ENCODE measurements around the gene MT1G. TPM values are rescaled to one million over a fixed set of nuclear protein-coding genes. Genes with fewer than 3 reads are reported as not detected.

The MT1G gene
- polyA plus RNA-seq, 1 donor (not counting 4 experiments of a cell fraction or from before 2014, with no cell fraction given) = 9.8 TPM

DNA sequence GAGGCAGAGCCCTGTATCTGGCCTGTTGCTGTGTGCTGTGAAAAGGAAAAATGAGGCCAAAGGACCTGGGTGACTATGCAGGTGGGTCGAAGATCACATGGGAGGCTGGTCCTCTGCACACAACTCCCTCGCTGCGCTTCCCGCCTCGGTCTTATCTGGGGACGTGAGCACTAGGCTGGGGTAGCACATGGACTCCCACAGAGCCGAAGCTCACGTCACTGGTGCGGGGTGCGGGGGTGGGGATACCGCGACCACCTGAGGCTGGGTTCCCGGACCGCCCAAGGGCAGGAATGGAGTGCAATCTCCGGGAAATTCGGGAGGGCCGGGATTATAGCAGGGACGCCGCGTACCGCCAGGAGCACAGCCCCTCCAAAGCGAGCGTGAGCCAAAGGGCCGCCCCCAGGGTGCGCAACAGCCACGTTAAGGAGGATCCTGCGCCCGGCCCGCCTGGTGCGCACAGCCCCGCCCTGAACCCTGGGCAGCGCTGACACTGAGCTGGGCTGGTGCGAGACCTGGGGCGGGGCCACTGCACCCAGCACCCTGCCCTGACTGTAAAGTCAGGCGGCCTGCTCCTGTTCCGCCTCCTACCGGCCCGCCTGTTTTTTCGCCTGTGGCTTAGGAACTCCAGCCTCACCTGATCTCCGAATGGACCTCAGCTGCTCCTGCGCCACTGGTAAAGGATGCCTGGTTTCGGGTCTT, 24.6 kb downstream of the MT1G start:
- H3K36me3 ChIP-seq (ENCODE audit: control insufficient read depth in 2 of 2, extremely low read depth in 1 of 2, insufficient read depth in 2 of 2, low read length in 2 of 2) = no peaks in the 10 kb centered on the region
- dilution Hi-C loops (cut with MboI; ENCODE audit: extremely low pct_ligation_motif_present, low sequenced_read_pairs) = no loop called here
- no peak for DNase-seq (ENCODE audit: low read depth, low spot score)
- no peak overlapping the region for H3K27ac ChIP-seq (ENCODE audit: control insufficient read depth, insufficient read depth, low read length)
- TF ChIP-seq, protein P1, sequence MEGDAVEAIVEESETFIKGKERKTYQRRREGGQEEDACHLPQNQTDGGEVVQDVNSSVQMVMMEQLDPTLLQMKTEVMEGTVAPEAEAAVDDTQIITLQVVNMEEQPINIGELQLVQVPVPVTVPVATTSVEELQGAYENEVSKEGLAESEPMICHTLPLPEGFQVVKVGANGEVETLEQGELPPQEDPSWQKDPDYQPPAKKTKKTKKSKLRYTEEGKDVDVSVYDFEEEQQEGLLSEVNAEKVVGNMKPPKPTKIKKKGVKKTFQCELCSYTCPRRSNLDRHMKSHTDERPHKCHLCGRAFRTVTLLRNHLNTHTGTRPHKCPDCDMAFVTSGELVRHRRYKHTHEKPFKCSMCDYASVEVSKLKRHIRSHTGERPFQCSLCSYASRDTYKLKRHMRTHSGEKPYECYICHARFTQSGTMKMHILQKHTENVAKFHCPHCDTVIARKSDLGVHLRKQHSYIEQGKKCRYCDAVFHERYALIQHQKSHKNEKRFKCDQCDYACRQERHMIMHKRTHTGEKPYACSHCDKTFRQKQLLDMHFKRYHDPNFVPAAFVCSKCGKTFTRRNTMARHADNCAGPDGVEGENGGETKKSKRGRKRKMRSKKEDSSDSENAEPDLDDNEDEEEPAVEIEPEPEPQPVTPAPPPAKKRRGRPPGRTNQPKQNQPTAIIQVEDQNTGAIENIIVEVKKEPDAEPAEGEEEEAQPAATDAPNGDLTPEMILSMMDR (optimal IDR thresholded peaks at IDR 0.05 in 1 of 3, IDR thresholded peaks at IDR 0.05 in 1 of 3, conservative IDR thresholded peaks at IDR 0.05 in 1 of 3; ENCODE audit: extremely low read depth in 1 of 3, insufficient read depth in 2 of 3, low read length in 3 of 3) = peak; percentile 36 to 57 (median 47)
- no peak for TF ChIP-seq EZH2 (IDR thresholded peaks at IDR 0.05; ENCODE audit: low read length)
- H3K9me1 ChIP-seq (ENCODE audit: control insufficient read depth, extremely low read depth, insufficient read depth, low read length) = no peaks in the 10 kb centered on the region
- no peaks in the 10 kb centered on the region for H4K20me1 ChIP-seq (ENCODE audit: control insufficient read depth, extremely low read depth, insufficient read depth, low read length)
- no peaks in the 10 kb centered on the region for H3K9me3 ChIP-seq (ENCODE audit: control insufficient read depth, low read depth, low read length)
- no peak overlapping the region for H2AFZ ChIP-seq (ENCODE audit: control insufficient read depth, low read length)
- peaks cover 12% of the 10 kb centered on the region for H3K27me3 ChIP-seq (ENCODE audit: control insufficient read depth, extremely low read depth, insufficient read depth, low read length)
- no peaks in the 10 kb centered on the region for H3K79me2 ChIP-seq (ENCODE audit: control insufficient read depth, insufficient read depth, low read length)
- H3K9ac ChIP-seq (ENCODE audit: control insufficient read depth, extremely low read depth, insufficient read depth, low read length) = no peak overlapping the region
- FAIRE-seq = peak; percentile 46
- peaks cover 4% of the 10 kb centered on the region for H3K4me1 ChIP-seq (ENCODE audit: control insufficient read depth, extremely low read depth, insufficient read depth, low read length)
- peak overlapping the region; percentile 14 for H3K4me2 ChIP-seq (ENCODE audit: control insufficient read depth, extremely low read depth, insufficient read depth, low read depth, low read length)
- no peak overlapping the region for H3K4me3 ChIP-seq (ENCODE audit: control insufficient read depth in 2 of 3, extremely low read depth in 1 of 3, insufficient read depth in 2 of 3, low read depth in 1 of 3, low read length in 3 of 3)

DNA sequence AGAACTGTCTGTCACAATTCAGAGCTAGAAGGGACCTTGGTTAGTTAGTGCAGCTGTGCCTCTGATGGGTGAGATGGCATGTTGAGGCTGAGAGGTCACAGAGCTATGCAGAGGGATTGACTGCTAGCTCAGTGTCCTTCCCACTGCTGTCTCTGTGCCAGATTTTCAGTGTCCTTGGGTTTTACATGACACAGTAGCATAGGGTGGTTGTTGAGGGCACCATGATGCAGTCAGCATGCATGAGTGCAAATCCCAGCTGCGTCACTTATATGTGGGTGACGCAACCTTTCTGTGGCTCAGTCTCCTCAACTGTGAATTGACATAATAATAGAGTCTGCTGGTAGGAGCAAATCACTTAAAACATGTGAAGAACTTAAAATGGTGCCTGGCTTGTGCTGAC, 26.7 kb downstream of the MT1G start:
- H3K9ac ChIP-seq (ENCODE audit: control insufficient read depth, extremely low read depth, insufficient read depth, low read length) = no peak overlapping the region
- FAIRE-seq = no peak
- no peak overlapping the region for H3K4me2 ChIP-seq (ENCODE audit: control insufficient read depth, extremely low read depth, insufficient read depth, low read depth, low read length)
- H4K20me1 ChIP-seq (ENCODE audit: control insufficient read depth, extremely low read depth, insufficient read depth, low read length) = no peaks in the 10 kb centered on the region
- H3K9me1 ChIP-seq (ENCODE audit: control insufficient read depth, extremely low read depth, insufficient read depth, low read length) = no peaks in the 10 kb centered on the region
- H3K27ac ChIP-seq (ENCODE audit: control insufficient read depth, insufficient read depth, low read length) = no peak overlapping the region
- no peak overlapping the region for H2AFZ ChIP-seq (ENCODE audit: control insufficient read depth, low read length)
- dilution Hi-C loops (cut with MboI; ENCODE audit: extremely low pct_ligation_motif_present, low sequenced_read_pairs) = no loop called here
- H3K79me2 ChIP-seq (ENCODE audit: control insufficient read depth, insufficient read depth, low read length) = no peaks in the 10 kb centered on the region
- DNase-seq (ENCODE audit: low read depth, low spot score) = no peak
- peaks cover 25% of the 10 kb centered on the region for H3K27me3 ChIP-seq (ENCODE audit: control insufficient read depth, extremely low read depth, insufficient read depth, low read length)
- H3K4me3 ChIP-seq (ENCODE audit: control insufficient read depth in 2 of 3, extremely low read depth in 1 of 3, insufficient read depth in 2 of 3, low read depth in 1 of 3, low read length in 3 of 3) = no peak overlapping the region
- H3K36me3 ChIP-seq (ENCODE audit: control insufficient read depth in 2 of 2, extremely low read depth in 1 of 2, insufficient read depth in 2 of 2, low read length in 2 of 2) = no peaks in the 10 kb centered on the region
- H3K9me3 ChIP-seq (ENCODE audit: control insufficient read depth, low read depth, low read length) = no peaks in the 10 kb centered on the region
- no peak for TF ChIP-seq EZH2 (IDR thresholded peaks at IDR 0.05; ENCODE audit: low read length)
- TF ChIP-seq, protein P1 (optimal IDR thresholded peaks at IDR 0.05 in 1 of 3, IDR thresholded peaks at IDR 0.05 in 1 of 3, conservative IDR thresholded peaks at IDR 0.05 in 1 of 3; ENCODE audit: extremely low read depth in 1 of 3, insufficient read depth in 2 of 3, low read length in 3 of 3) = no peak
- peaks cover 4% of the 10 kb centered on the region for H3K4me1 ChIP-seq (ENCODE audit: control insufficient read depth, extremely low read depth, insufficient read depth, low read length)
